G401 (cell line): ENCODE data around the gene GGACT. TPM values are rescaled to one million over a fixed set of nuclear protein-coding genes. Genes with fewer than 3 reads are reported as not detected.
"Not testable (repeated sequence)": the region's sequence is repeated elsewhere in the genome, so short reads cannot be mapped to it uniquely, and the experiment has no call there.

Source experiments
- DNase-seq: peaks from one replicate; pipeline ENCODE4 v3.0.0-alpha.2; 2015; ENCODE audit warnings: low spot score
- in situ Hi-C: cut with HindIII; loops from 2 replicates; pipeline ENCODE4 v1.10.0; 2016; ENCODE audit warnings: low sequenced_read_pairs, mixed read lengths
- total RNA-seq: library from RNA; depleted of rRNA; stranded (reverse); fragments of >200 nt; shearing (Covaris generic); gene quantifications from 2 replicates; pipeline ENCODE4 v1.2.3, GENCODE V29; 2014

The GGACT gene
- total RNA-seq, 1 experiment from 2014 or later = 11.4 TPM

DNA sequence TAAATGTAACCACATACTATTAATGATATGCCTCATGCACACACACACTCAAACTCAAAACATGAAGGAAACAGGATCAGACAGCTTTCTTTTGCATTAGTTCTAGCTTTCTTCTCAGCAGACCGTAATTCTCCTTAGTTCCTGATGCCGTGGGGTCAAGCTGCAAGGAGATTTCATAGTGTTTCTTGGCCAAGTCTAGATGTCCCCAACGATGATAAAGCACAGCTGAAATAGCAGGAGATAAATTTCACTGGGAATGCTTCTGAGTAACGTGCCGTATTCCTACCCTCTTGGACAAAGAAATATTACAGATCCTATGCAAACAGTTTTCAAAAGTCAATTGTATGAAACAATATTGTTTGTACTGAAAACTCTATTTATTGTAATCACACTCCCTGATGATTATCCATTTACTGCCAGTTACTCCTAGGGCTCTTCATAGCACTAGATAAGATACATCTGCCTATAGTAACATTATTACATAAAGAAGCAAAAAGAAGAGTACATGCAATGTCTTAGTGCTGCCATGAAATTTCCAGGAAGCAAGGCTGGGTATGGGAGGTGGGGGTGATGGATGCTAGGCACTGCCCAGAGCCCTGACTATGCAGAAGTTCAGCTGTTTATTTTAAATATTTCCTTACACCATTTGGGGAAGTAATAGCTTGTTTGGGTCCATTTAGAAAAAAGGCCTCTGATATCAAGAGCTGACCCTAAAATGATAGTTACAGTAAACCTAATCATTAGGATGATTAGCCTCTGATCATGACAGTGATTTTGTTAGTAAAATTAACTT, 16.5 kb upstream of the GGACT start:
- in situ Hi-C loops = no loop called here
- DNase-seq = no peak

GRCh38 chr13:100602493-100603111, 14.0 kb upstream of the GGACT start:
- in situ Hi-C loops = no loop called here
- DNase-seq = no peak

GRCh38 chr13:100601716-100602115, 13.1 kb upstream of the GGACT start:
- DNase-seq = no peak

DNA sequence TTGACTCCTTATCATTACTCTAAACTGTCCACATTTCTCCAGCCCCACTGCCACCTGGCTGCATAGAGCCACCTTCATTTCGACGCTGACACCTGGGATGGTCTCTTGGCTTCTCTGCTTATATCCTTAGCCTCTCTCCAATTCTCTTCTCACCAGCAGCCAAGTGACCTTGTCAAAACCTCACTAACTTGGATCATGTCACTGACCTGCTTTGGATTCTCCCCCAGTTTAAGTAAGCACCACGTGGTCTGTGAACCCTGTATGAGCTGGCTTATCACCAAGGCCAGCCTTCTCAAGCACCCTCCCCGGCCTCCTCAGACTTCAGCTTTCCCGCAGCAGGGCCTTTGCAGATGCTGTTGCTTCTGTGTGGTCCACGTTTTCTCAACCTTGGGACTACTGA, 12.3 kb upstream of the GGACT start:
- no peak for DNase-seq
- in situ Hi-C loops = no loop called here

More at GRCh38 chr13:100601716-100602115, 13.1 kb upstream of the GGACT start:
- in situ Hi-C loops = no loop called here

DNA sequence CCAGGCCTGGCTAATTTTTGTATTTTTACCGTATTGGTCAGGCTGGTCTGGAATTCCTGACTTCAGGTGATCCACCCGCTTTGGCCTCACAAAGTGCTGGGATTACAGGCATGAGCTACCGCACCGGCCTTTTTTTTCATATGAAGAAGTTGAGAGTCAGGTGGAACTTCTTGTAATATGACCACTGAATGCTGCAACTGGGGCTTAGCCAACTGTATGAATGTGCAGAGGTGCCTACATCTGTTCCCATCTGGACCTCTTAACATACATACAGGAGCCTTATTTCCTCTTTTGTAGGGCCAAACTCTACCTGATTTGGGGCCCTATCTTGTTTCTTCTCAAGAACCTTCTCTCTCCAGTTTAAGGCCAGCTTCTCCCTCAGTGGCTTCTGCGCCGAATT, 11.9 kb upstream of the GGACT start:
- in situ Hi-C loops = no loop called here
- DNase-seq = no peak

DNA sequence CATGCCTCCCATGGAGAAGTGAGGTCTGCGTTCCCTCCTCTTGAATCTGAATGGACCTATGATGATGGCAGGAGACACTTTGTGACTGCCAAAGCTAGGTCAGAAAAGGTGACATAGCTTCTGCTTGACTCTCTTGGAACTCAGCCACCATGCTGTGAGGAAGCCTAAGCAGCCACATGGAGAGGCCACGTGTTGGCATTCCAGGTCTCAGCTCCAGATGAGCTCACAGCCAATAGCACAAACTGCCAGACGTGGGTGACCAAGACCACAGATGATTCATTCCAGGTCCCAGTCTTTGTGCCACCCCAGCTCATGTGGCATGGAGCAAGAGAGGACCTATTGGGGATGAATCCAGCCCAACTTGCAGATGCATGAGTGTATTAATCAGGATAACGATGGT, 8.7 kb upstream of the GGACT start:
- in situ Hi-C loops = no loop called here
- peak; percentile 56 for DNase-seq

DNA sequence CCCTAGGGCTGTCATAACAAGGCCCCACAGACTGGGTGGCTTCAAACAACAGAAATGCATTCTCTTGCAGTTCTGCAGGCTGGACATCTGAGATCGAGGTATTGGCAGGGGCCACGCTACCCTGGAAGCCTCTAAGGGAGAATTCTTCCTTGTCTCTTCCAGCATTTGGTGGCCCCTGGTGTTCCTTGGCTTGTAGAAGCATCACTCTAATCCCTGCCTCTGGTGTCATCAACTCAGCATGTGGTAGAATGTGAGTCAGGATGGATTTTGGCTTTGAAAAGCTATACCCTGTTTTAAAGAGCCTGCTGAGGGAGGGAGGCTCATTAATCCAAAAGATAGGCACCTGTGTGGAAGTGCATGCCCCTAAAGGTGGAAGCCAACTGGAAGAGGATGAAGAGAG, 7.9 kb upstream of the GGACT start:
- in situ Hi-C loops = no loop called here
- no peak for DNase-seq

DNA sequence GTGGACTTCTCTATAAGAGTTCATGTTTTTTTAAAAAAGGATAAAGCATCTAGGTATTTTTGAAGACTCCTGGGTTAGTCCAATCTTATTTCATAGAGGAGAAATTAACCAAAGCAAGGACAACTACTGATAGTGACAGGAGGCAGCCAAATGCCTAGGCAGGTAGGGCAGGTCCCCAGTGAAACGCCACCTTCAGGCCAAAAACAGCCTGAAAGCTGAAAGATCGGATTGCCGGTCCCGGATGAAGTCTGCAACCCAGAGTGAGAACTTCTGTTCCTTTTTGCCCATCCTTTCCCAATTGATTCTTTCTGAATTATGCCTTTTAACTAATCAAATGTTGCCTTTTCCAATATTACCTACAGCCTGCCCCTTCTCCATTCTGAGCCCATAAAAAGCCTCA, 6.1 kb upstream of the GGACT start:
- in situ Hi-C loops = no loop called here
- DNase-seq = no peak

DNA sequence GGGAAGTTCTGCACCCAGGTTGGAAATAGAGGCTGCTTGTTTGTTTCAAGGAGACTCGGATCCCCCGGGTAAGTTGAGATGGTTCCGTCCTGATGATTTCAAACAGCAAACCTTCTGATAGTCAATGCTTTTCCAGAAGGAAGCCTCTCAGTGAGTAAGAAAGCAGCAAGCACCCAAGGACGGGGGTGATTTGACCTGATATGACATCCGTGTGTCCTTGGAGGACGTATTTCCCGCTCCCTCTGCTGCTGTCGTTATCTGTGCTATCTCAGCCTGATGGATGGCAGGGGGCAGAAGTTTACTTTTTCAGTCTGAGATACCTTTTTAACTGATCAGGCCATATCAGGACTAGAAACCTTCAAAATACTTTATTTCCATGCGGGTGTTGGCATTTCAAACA, 5.7 kb upstream of the GGACT start:
- DNase-seq = no peak
- in situ Hi-C loops = no loop called here

DNA sequence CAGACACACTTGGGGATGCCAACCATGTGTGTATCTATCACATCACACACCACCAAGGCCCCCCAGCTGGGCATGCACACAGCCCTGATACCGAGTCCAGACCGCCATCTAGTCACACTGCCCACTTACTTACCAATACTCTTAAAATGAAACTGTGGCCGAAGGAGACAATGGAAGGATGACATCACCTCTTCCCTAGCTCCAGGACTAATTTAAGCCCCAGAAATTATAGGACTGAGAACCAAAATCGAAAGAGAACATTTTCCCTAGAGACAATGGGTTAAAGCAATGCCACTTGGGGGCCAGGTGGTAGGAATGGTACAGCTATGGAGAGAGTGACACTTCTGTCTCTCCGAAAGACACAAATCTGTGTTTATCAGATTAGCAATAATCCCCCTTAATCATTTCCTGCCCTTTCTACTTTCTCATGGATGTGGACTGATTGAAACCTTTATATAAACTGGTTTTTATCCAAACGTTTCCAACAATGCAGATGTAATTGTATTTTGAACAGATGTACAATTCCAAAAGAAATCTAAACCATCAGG, 663 bp upstream of the GGACT start:
- in situ Hi-C loops = no loop called here
- DNase-seq = no peak

GRCh38 chr13:100584896-100585295, 3.7 kb downstream of the GGACT start:
- no peak for DNase-seq
- in situ Hi-C loops = no loop called here

DNA sequence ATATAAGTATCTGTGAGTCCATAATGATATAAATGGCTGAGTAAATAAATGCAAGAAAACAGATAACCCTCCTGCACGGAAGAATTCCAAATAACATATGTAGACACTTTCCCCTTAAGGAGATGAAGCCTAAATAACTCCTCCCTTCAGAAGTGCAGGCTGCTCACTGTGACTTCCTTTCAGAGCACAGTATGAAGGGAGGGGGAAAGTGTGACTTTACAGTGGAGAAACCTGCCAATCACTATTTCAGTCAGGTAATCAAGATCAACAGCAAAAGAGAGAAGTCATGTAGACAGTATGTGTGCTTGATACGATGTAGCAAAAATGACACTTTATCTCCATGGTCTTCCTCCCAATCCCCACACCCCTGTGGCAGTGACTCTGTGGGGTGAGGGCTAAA, 7.1 kb downstream of the GGACT start:
- DNase-seq = no peak
- in situ Hi-C loops = no loop called here

- DNase-seq = no peak
- in situ Hi-C loops = no loop called here
These were observed 7.6 kb downstream of the GGACT start for GRCh38 chr13:100581030-100581429.

DNA sequence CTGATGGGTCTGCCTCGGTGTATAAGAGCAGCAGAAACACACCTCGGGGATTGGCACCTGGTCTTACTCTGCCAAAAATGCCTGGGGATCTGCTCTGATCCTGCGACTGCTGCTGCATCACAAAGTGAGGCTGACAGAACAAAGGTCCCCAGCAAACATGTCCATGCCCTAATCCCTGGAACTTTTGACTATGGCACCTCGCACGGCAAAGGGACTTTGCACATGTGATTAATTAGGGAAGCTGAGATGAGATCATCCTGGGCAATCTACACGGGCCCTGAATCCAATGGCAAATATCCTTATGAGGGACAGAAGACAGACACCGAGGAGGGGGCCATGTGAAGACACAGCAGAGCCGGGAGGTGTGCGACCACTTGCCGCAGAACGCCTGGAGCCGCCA, 8.5 kb downstream of the GGACT start:
- in situ Hi-C loops = no loop called here
- no peak for DNase-seq

- DNase-seq, in situ Hi-C loops: not testable (repeated sequence)
These were observed 11.3 kb downstream of the GGACT start for GRCh38 chr13:100577239-100577638.

DNA sequence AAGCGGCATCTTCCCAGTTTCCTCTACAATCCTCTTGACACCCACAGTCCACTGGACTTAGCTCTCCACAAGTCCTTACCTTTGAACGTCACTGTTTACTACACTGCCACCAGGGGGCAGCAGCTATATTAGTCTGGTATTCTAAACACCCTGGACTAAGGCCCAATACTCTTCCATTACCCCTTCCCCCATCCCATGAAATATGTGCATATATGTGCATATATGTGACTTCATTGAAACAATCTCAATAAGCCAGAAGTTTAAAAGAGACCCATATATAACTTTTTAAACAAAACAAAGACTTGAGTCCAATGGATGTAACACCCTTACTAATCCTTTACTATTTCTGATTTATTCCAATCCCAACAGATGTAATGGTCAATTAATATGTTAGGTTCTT, 15.5 kb downstream of the GGACT start:
- DNase-seq = peak; percentile 69

GRCh38 chr13:100566543-100566942, 22.0 kb downstream of the GGACT start:
- no peak for DNase-seq
- in situ Hi-C loops = no loop called here

More for the DNA sequence above, 15.5 kb downstream of the GGACT start:
- in situ Hi-C loops = no loop called here

GRCh38 chr13:100565286-100565685, 23.3 kb downstream of the GGACT start:
- in situ Hi-C loops = no loop called here
- DNase-seq = no peak

GRCh38 chr13:100564444-100565223, 24.0 kb downstream of the GGACT start:
- in situ Hi-C loops = no loop called here
- DNase-seq = no peak

DNA sequence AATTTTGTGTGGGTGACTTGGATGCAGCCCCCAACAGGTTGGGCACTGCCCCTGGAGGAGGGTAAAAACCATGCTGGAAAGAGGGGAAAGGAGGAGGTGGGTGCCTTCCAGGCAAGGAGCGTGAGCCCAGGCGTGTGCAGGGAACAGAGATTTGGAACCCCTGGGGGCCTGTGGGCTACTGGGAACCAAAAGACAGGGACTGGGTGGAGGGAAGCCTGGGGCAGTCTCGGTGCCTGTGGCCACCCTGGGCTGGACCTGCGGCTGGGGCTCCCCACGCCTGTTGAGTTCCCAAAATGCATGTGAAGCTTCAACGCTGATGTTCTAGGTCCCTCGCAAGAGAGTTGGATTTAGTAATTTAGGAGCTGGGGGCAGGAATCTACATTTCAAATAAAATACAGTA, 24.8 kb downstream of the GGACT start:
- in situ Hi-C loops = no loop called here
- no peak for DNase-seq
